ENCODE data around the gene ARHGAP26. TPM values are rescaled to one million over a fixed set of nuclear protein-coding genes. Genes with fewer than 3 reads are reported as not detected.
A peak's percentile ranks its signal among the peaks of the same experiment; 100 is the strongest.

Gene ARHGAP26
- total RNA-seq, 1 donor from 2014 or later, result 36.7 TPM

- no peak for DNase-seq
Measured at GRCh38 chr5:142811866-142812557, 41.8 kb downstream of the ARHGAP26 start.

DNA sequence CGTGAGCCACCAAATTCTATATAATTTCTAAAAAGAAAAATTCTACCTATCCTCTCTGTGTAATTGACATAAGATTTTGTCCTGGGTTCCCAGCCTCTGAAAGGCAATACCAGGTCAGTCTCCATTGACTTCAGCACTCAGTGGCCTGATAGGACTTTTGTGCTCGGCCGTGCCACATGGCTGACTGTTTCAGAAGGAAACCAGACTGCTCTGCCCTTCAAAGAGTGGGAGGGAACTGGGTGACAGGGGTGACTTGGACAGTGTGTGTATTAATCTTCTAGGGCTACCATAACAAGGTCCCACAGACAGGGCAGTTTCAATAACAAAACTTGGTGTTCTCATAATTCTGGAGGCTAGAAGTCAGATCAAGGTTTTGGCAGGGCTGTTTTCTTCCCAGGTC is 43.0 kb downstream of the ARHGAP26 start:
- DNase-seq, result no peak

DNA sequence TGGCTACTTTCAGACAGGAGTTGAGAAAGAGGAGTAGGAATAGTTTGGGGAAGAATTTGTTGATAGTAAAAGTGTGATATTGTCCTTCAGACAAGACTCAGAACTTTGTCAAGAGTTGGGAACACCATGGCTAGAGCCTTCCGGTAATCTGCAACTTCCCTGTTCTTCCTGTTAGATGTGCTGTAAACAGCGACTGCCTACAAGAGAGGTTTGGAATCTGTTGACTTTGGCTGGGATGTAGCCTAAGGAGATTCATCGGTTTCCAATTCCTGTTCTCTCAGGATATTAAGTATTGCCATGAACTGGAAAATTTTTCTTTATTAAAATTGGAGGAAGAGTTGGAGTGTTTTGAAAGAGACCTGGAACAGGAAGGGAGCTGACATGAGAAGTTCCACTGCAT is 43.9 kb downstream of the ARHGAP26 start:
- peak; percentile 35 for DNase-seq

GRCh38 chr5:142815469-142815868 is 45.3 kb downstream of the ARHGAP26 start:
- DNase-seq, result no peak

GRCh38 chr5:142816531-142817430 is 46.6 kb downstream of the ARHGAP26 start:
- DNase-seq, result peak; percentile 59

- no peak for DNase-seq
Measured at GRCh38 chr5:142817949-142818431, 47.8 kb downstream of the ARHGAP26 start.

- no peak for DNase-seq
Measured at GRCh38 chr5:142819292-142819691, 49.1 kb downstream of the ARHGAP26 start.

- no peak for DNase-seq
Measured at GRCh38 chr5:142819825-142820224, 49.6 kb downstream of the ARHGAP26 start.

- DNase-seq, result no peak
Measured at GRCh38 chr5:142820447-142820846, 50.3 kb downstream of the ARHGAP26 start.

GRCh38 chr5:142821034-142821732 is 51.0 kb downstream of the ARHGAP26 start:
- DNase-seq, result no peak

- no peak for DNase-seq
Measured at GRCh38 chr5:142821733-142822487, 51.7 kb downstream of the ARHGAP26 start.

DNA sequence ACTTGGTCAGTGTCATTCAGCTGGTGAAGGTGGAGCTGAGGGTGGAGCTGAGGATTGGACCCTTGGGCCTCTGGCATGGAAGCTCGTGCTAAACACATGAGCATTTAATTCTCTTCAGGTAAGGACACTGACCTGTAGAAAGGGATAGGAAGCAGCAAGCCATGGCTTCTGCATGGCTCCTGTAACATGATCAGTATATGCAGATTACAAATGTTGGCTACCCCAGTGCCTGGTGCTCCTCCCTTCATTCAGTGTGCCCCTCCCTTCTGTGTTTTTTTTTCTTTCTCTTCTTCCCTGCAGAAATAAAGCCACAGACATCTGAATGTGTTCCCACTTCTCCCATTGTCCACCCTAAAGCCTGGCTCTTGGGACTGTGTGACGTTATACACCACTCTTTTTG is 52.9 kb downstream of the ARHGAP26 start:
- DNase-seq, result no peak

DNA sequence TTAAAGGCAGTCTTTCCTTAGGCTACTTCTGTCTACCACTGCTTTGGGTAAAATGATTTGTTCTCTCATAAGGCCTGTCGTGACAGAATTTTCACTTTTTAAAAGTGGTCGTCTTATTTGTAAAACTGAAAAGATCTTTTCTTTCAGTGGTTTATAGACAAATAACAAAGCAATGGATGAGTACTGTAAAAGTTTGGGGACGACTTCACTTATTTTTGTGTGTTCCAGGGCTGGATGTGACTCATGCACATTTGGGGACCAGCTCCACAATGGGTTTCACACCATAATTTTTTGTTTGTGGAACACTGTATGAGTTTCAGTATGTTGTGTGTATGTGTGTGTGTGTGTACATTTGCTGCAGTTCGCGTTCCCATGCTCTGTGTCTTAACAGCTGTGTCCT is 53.6 kb downstream of the ARHGAP26 start:
- no peak for DNase-seq

DNA sequence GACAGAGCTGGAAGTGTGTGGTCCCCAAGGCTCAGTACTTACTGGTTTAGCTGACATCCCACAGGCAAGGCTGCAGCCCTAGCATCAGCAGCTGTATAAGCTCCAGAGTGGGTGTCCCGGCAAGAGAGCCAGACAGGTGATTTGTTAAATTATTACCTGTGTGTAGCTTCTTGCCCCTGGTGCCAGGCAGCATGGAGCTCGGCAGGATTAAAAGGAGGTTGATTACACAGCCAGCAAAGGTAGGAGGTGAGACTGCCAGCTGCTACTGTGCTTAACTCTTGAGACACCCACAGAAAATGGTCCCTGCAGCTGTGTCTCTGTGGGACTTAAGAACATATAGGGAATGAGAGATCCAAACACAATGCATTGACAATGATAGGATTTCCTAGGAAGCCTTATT is 54.2 kb downstream of the ARHGAP26 start:
- DNase-seq, result no peak

GRCh38 chr5:142825378-142826089 is 55.4 kb downstream of the ARHGAP26 start:
- no peak for DNase-seq

DNA sequence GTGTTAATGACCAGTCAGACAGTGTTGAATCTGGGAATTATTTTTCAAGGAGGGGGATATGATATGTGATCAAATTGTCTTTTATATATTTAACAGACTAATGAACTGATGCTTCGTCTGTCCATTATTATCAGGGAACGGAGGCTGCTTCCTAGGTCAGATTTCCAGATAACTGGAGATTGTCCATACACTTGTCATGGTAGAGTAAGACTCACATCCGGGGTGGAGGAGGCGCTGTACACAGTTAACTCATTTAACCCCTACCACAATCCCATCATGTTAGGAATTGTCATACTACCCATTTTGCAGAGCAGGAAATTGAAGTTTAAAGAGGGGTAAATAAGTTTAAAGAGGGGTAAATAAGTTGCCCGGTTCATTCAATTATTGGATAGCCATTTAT is 55.9 kb downstream of the ARHGAP26 start:
- no peak for DNase-seq

DNA sequence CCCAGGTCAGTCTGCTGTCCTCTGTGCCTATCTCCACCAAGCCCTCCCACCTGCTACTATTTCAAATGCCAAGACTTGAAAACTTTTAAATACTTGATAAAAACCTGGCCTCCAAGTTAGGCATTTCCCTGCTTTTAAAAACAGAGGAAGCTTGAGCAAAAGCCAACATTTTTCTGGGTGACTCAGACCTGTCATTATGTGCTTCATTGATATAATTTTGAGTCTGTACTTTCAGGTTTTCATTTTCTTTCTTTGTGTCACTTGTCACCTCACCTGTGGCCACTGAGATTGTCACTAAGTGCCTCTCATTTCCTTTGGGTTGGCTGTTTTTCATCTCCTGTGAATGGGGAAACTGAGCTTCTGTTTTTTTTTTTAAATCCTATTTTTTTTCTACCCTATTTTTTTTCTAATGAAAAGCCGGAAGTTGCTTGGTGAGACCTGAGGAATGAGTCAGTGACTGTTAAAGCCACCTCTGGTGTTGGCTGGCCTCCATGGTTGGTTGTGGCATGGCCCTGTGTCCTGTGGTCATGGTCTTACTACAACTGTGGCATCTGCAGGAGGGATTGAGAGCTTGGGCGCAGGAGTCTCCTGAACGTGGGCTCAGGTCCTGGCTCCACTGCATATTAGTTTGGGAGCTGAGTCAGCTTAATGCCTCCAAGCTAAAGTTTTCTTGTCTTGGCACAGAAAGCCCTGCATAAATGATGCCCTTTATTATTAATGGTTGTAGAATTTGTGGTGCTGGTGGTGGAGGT is 56.7 kb downstream of the ARHGAP26 start:
- DNase-seq, result no peak

- DNase-seq, result no peak
Measured at GRCh38 chr5:142827934-142828576, 57.9 kb downstream of the ARHGAP26 start.

DNA sequence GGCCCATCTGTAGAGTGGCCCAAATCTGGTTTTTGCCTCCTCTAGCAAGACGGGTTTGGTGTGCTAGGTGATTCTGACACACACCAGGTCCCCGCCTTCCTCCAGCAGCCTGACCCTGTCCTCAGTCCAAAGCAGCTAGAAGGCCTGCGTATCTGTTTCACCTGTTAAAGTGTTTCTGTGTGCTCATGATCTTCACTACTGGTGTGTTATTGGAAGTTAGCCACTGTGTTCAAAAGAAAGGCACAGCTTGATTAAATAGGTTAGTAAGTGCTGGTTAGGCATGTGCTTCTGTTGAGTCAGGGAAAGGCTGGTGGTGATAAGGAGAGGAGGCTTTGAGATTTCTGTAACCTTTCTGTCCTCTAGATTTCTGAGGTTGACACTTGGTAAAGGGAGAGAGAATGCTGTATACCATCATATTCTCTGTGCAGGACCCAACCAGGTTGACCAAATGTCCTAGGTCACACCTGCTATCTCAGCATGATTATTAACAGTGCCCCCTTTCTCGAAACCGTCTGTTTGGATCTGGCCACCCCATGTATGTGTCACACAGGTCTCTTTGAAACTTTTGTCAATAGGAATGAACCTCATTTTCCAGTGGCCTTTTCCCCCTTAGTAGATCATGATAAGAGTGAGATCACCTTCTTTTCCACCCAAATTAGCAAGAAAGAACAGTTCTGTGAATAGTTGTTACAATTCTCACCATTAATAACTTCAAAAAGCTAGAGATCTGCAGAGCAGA is 58.8 kb downstream of the ARHGAP26 start:
- no peak for DNase-seq
